Central memory CD8-positive, alpha-beta T cell (primary cell): ENCODE measurements around the gene ZNF664.

Experiments used
- ATAC-seq: fragments of 150-1000 bp; cut with Tn5 transposase; replicated peaks from 2 replicates; pipeline ENCODE4 v1.10.0; 2022; ENCODE audit warnings: mild to moderate bottlenecking, moderate FRiP score, moderate number of reproducible peaks; ENCODE audit not compliant: poor library complexity, severe bottlenecking; ENCODE audit errors: extremely low read depth
- DNase-seq, 2 donors: peaks; one replicate each; pipeline ENCODE4 v3.0.0; 2021; ENCODE audit warnings: low spot score in 2 of 2
- H3K27ac Mint-ChIP-seq: one replicate; pipeline ENCODE4 v1.8.0; 2022; ENCODE audit warnings: low read depth, mild to moderate bottlenecking, moderate library complexity, mixed read lengths
- H3K27me3 Mint-ChIP-seq: one replicate; pipeline ENCODE4 v1.8.0; 2022; ENCODE audit warnings: mixed read lengths
- H3K36me3 Mint-ChIP-seq: one replicate; pipeline ENCODE4 v1.8.0; 2022; ENCODE audit warnings: mild to moderate bottlenecking, moderate library complexity, mixed read lengths; ENCODE audit not compliant: insufficient read depth
- H3K4me1 Mint-ChIP-seq: one replicate; pipeline ENCODE4 v1.8.0; 2022; ENCODE audit warnings: mixed read lengths
- H3K4me3 Mint-ChIP-seq: one replicate; pipeline ENCODE4 v1.8.0; 2022; ENCODE audit warnings: mild to moderate bottlenecking, moderate library complexity, mixed read lengths
- H3K9me3 Mint-ChIP-seq: one replicate; pipeline ENCODE4 v1.8.0; 2022; ENCODE audit warnings: mixed read lengths

The ZNF664 gene

DNA sequence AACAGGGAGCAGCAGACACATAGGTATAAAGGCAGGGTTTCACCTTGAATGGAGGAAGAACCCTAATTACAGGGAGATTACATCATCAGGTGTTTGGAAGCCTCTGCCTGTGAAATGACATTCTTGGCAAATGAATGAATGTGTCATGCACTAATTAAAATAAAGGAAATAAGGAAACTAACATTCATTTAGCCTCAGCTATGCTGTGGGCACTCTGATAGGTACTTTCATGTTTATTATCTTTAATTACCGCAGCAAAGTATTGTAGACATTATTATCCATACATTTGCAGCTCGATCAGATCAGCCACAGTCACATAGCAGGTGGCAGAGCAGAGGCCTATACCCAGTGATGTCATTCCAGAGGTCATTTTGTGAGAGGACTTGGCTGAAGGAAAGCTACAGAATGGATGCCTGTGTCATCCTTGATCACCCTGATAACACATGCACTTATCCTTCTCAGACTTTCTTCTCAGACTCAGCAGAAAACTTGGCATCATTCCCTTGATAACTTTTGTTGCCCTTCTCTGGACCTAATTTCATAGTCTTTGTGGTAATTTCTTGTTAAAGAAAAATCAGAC, 18.4 kb downstream of the ZNF664 start:
- Mint-ChIP-seq H3K36me3 (peaks cover 26% of the 10 kb centered on the region), H3K4me1 (peaks cover 63% of the 10 kb centered on the region), H3K27ac (no peak overlapping the region), H3K4me3 (no peak overlapping the region), H3K9me3 (no peaks in the 10 kb centered on the region), H3K27me3 (no peaks in the 10 kb centered on the region)
- no peak for ATAC-seq
- no peak for DNase-seq

DNA sequence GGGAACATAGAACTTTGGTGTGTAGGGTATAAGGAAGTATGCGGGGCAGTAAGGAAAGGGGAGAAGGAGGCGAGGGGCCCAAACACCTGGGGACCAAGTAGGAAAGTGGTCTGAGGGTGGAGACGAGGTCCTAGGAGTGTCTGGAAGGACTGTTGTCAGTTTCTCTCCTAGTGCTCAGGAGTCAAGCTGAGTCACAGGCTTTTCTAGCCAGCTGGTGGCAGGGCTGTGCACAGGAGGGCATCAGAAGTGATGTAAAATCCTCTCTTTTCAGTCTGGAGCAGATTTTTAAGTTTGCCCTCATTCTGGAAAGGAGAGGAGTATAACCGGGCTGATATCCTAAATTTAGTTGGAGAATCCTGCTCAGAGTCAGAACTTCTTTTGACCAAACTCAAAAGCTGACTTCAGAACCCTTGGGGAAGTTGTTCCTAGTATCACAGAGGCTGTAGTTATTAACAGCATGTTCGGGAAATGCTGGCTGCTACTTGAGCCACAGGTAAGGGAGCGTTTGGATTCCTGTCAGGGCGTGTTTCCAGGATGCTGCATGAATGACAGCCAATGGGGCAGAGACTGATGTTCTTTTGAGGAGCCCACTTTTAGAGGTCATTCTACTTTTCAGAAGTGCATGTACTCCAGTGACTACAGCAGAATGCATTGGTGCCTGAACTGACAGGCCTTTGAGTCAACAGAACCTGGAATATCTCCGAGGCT, 19.3 kb downstream of the ZNF664 start:
- no peak for DNase-seq
- no peak overlapping the region for H3K4me3 Mint-ChIP-seq
- peaks cover 65% of the 10 kb centered on the region for H3K4me1 Mint-ChIP-seq
- no peak for ATAC-seq
- H3K36me3 Mint-ChIP-seq = peaks cover 26% of the 10 kb centered on the region
- no peaks in the 10 kb centered on the region for H3K9me3 Mint-ChIP-seq
- H3K27ac Mint-ChIP-seq = no peak overlapping the region
- H3K27me3 Mint-ChIP-seq = no peaks in the 10 kb centered on the region

DNA sequence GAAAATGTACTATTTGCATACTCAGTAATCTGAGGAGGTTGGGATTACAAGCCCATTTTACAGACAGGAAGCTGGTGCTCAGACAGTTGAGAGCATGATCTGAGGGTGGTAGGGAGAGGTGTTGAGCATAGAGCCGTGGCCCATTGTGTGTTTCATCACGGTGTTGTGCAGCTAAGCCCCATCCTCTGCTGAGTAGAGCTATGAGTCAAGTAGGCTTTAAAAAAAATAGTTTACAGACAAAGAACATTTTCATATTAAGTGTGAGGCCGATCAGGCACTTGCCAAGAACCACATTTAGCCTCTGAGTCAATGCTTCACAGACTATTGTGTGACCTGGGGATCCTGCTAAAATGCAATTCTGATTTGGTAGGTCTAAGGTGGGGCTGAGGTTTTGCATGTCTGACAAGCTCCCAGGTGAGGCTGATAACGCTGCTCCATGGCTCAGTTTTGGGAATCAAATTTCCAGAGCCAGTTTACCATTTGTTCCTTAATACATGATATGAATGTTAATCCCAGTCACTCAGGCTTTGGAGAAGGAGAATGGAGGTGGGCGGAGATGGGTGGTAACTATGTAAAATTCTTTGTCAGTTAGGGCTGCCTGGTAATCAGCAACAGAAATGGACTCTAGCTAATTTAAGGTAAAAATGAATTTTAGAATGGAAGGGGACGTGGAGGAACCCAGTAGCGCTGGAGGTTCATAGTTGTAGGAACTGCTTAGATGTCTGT, 22.2 kb downstream of the ZNF664 start:
- Mint-ChIP-seq H3K9me3 (no peaks in the 10 kb centered on the region), H3K4me1 (peaks cover 54% of the 10 kb centered on the region), H3K27ac (peak overlapping the region; percentile 20), H3K27me3 (no peaks in the 10 kb centered on the region), H3K4me3 (no peak overlapping the region), H3K36me3 (peaks cover 17% of the 10 kb centered on the region)
- ATAC-seq = peak; percentile 77
- no peak for DNase-seq

DNA sequence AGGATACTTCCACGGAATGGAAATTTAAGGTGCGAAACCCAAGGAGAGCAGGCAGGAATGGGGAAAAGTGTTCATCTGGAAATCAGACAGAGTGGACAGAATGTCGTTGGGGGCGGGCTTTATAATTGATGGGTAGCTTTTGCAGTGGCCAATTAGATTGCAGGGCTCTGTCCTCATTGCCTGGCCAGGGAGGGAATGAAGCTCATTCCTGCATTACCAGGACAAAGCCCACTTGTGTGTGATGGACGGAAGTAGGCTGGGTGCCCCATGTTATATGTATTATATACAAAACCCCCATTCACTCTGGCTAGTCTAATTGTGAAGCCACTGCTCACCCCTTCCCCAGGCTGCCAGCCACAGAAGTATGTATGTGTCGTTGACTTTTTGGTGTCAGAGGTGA, 23.6 kb downstream of the ZNF664 start:
- ATAC-seq (no peak), DNase-seq (no peak)
- Mint-ChIP-seq H3K27me3 (no peaks in the 10 kb centered on the region), H3K36me3 (peaks cover 12% of the 10 kb centered on the region), H3K9me3 (no peaks in the 10 kb centered on the region), H3K4me1 (peaks cover 41% of the 10 kb centered on the region), H3K27ac (no peak overlapping the region), H3K4me3 (no peak overlapping the region)

DNA sequence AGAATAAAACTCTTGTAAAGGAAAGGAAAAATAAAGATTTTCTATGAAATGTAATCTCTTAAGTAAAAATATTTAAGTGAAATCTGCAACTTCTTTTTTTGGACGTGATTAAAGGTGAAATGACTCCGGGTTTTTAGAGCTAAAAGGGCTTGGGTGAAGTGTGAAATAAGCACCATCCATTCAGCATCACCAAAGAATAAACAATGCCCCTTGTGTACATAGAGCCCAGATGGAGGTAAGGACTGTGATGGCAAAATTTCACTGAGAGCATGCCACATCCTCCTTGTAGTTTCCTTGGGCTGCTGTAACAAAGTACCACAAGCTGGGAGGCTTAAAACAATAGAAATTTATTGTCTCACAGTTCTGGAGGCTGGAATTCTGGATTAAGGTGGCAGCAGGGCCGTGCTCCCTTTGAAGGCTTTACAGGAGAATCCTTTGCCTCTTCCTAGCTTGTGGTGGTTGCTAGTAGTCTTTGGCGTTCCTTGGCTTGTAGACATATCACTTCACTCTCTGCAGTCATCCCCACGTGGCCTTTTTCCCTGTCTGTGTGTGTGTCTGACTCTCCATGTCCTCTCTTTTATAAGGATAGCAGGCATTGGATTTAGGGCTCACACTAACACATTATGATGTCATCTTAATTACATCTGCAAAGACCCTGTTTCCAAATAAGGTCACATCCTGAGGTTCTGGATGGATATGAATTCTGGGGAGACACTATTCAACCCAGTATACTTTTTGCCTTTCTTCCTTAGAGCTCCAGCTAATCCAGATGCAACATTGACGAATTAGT, 24.2 kb downstream of the ZNF664 start:
- Mint-ChIP-seq H3K4me1 (peaks cover 41% of the 10 kb centered on the region), H3K4me3 (no peak overlapping the region), H3K9me3 (no peaks in the 10 kb centered on the region), H3K27ac (no peak overlapping the region), H3K27me3 (no peaks in the 10 kb centered on the region), H3K36me3 (peaks cover 8% of the 10 kb centered on the region)
- ATAC-seq (no peak), DNase-seq (no peak)

DNA sequence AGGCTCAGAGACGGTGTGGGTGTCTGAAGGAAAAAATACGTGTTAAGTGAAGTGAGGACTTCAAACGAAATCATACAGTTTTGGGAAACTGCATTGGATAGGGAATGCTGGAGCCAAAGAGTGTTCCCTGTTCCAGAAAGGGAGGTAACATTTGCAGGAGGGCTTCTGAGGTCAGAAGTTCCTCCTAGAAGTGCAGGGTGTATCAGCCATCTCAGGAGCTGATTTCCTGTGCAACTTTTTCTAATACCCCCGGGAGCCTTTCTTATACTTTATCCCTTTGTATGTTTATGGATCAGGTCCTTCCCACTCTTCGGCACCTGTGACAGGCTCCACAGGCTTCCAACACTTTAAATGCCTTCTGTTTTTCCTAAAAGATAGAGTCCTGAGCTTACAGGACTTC, 24.9 kb downstream of the ZNF664 start:
- Mint-ChIP-seq H3K27ac (no peak overlapping the region), H3K4me1 (peaks cover 41% of the 10 kb centered on the region), H3K4me3 (no peak overlapping the region), H3K36me3 (peaks cover 8% of the 10 kb centered on the region), H3K27me3 (no peaks in the 10 kb centered on the region), H3K9me3 (no peaks in the 10 kb centered on the region)
- no peak for DNase-seq
- no peak for ATAC-seq

DNA sequence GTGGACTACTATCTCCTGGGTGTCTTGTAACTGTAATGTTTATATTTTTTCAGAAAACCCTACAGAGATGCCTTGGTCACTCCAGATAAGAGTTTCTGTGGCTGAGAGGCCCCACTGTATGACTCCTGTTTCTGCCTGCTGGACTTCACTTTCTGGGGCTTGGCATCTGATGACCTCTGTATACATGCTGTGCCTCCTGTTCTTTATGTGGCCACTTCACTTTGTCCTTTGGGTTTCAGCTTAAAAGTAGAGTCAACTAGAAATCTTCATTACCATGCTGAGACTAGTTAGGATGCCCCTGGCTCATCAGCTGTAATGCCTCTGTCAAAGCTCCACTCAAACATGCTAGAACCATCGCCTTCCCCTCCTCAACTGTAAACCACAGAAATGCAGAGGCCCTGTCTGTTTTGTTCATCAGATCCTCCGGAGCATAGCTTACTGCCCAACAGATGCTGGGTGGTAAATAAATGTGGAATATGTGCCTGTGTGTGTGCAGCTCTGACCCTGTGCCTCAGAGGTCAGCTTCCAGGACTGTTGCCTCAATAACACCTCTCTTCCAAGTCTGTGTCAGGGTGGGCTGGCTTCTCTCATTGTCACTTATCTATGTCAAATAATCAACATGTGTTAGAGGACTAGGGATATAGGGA, 25.5 kb downstream of the ZNF664 start:
- Mint-ChIP-seq H3K9me3 (no peaks in the 10 kb centered on the region), H3K4me3 (no peak overlapping the region), H3K27ac (no peak overlapping the region), H3K36me3 (peaks cover 8% of the 10 kb centered on the region), H3K27me3 (no peaks in the 10 kb centered on the region), H3K4me1 (peaks cover 41% of the 10 kb centered on the region)
- DNase-seq = no peak
- no peak for ATAC-seq

DNA sequence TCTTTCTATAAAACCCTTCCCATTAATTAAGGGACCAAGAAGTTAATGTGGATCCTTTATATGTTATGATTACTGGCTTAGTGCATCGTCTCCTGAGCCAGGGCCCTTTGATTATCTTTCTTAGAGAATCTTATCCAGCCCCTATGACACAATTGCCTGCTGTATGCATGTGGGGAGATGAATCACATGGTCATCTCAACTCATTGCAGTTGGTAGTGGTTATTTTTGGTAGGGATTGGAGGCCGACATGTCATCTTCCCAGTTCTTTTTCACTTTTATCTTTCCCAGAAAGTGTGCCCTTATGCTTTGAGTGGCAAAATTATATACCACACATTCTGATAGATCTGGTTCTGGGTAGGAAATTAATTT, 26.0 kb downstream of the ZNF664 start:
- Mint-ChIP-seq H3K4me1 (peaks cover 36% of the 10 kb centered on the region), H3K36me3 (peaks cover 8% of the 10 kb centered on the region), H3K27ac (no peak overlapping the region), H3K4me3 (no peak overlapping the region), H3K9me3 (no peaks in the 10 kb centered on the region), H3K27me3 (no peaks in the 10 kb centered on the region)
- no peak for ATAC-seq
- DNase-seq = no peak

DNA sequence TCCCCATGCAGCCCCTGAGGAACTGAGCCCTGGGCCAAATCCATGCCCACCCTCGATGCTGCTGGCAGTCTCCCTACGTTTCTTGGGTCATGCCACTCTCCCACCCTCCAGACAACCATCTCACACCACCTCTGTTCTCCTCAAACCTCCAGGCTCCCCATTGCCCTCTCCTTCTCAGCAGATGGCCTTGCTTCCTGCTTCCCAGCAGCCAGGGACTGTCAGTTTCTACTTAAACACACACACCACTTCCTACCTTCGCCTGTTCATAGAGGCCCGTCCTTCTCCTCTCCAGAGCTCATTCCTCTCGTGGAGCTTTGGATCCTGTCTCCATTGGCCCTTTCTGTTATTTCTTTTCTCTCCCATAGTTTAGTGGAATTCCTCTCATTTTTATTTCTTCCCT, 27.1 kb downstream of the ZNF664 start:
- no peaks in the 10 kb centered on the region for H3K9me3 Mint-ChIP-seq
- H3K4me1 Mint-ChIP-seq = peaks cover 28% of the 10 kb centered on the region
- H3K36me3 Mint-ChIP-seq = peaks cover 8% of the 10 kb centered on the region
- ATAC-seq (no peak), DNase-seq (no peak)
- no peak overlapping the region for H3K4me3 Mint-ChIP-seq
- H3K27me3 Mint-ChIP-seq = no peaks in the 10 kb centered on the region
- no peak overlapping the region for H3K27ac Mint-ChIP-seq

DNA sequence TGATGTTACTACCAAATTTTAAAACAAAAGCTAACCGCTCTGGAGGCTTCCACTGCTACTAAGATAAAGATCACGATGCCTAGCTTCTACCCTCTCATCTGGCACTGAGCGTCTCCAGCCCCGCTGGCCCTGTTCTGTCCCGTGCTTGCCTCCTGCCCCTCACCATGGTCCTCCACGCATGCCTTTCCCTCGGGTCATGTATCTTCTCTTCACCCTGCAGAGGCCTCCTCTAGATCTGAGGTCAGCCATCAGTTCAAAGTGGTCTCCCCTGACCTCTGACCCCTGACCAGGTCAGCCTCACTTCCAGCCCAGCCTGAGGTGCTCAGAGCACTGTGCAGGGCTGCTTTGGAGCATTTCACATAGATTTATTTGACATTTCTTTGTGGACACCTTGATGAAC, 28.3 kb downstream of the ZNF664 start:
- ATAC-seq (no peak), DNase-seq (no peak)
- Mint-ChIP-seq H3K36me3 (peaks cover 5% of the 10 kb centered on the region), H3K9me3 (no peaks in the 10 kb centered on the region), H3K27ac (no peak overlapping the region), H3K4me3 (no peak overlapping the region), H3K27me3 (no peaks in the 10 kb centered on the region), H3K4me1 (peaks cover 24% of the 10 kb centered on the region)

DNA sequence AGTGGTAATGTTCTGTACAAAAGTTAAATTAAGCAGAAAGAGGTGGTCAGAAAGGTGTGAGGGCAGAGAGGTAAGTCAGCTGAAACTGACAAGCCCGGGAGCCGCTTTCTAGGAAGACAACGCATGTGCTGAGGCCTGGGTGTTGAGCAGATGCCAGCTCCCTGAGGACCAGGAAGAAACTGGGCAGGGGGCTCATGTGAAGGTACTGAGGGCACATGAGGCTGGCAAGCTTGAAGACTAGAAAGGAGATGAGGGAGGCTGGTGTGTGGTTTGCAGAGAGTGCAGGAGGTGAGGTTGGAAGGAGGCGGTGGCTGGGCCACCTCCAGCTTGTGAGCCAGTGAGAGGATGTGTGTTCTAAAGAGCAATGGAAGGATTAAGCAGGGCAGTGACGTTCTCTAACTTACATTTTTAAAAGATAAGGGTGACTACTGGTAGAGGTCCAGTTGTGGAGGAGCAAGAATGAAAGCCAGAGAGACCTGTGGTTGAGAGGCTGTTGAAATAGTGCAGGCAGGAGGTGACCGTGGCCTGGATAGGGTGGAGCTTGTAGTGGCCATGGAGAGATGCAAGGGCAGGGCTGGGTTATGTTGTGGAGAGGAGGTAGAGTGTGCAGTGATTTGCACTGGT, 29.1 kb downstream of the ZNF664 start:
- Mint-ChIP-seq H3K36me3 (peaks cover 6% of the 10 kb centered on the region), H3K4me1 (peaks cover 23% of the 10 kb centered on the region), H3K9me3 (no peaks in the 10 kb centered on the region), H3K27ac (no peak overlapping the region), H3K27me3 (no peaks in the 10 kb centered on the region), H3K4me3 (no peak overlapping the region)
- ATAC-seq (no peak), DNase-seq (no peak)

DNA sequence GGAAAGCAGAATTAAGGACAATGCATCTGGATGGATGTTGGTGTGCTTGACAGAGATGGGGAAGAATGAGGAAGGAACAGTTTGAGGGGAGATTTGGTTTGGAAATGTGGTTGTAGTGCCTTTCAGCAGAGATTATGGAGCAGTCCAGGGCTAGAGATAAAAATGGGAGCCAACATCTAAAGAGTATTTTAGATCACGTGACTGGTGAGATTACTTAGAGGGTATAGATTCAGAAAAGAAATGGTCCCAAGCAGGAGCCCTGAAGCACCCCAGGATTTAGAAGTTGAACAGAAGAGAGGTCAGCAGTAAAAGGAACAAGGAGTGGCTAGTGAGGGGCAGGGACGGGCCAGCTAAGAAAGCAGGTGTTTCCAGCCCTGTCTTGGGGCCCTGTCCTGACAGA, 29.6 kb downstream of the ZNF664 start:
- H3K27ac Mint-ChIP-seq = no peak overlapping the region
- DNase-seq = no peak

More for the DNA sequence above, 29.6 kb downstream of the ZNF664 start:
- ATAC-seq = no peak
- Mint-ChIP-seq H3K4me1 (peaks cover 22% of the 10 kb centered on the region), H3K36me3 (peaks cover 8% of the 10 kb centered on the region), H3K4me3 (no peak overlapping the region), H3K27me3 (no peaks in the 10 kb centered on the region), H3K9me3 (no peaks in the 10 kb centered on the region)
